NB4 (cell line): Measurements from ENCODE around the gene SLC6A12.

ENCODE experiments used
- CTCF ChIP-seq: IDR thresholded peaks from one replicate; pipeline ENCODE4 v1.5.1; 2012; ENCODE audit warnings: low read depth, low read length
- MAX ChIP-seq: IDR thresholded peaks from 2 replicates; pipeline ENCODE4 v1.6.1; 2011; ENCODE audit warnings: low read depth, low read length
- POLR2A ChIP-seq: IDR thresholded peaks from 2 replicates; pipeline ENCODE4 v1.6.1; 2011; ENCODE audit warnings: mild to moderate bottlenecking; ENCODE audit not compliant: insufficient read length; ENCODE audit errors: extremely low read depth

GRCh38 chr12:262817-263216 lies 48.9 kb upstream of the SLC6A12 start, which contains the start of gene SLC6A13:
- TF ChIP-seq CTCF = no peak
- TF ChIP-seq POLR2A = no peak
- TF ChIP-seq MAX = no peak
